Liver (tissue), 3 donors: ENCODE measurements around the gene KERA.

Source experiments
- ATF3 ChIP-seq: IDR thresholded peaks from 2 replicates; pipeline ENCODE4 v1.6.1; 2016; ENCODE audit warnings: antibody characterized with exemption
- CTCF ChIP-seq: fragments of 150-350 bp; IDR thresholded peaks from 2 replicates; pipeline ENCODE4 v1.5.1; 2017; ENCODE audit warnings: improper control_type of control experiment, low read depth, low read length; ENCODE audit not compliant: missing input control
- GABPA ChIP-seq, 2 donors: IDR thresholded peaks in 1 of 2; conservative IDR thresholded peaks in 1 of 2; 2 replicates each; pipeline ENCODE4 v1.6.1; 2016; ENCODE audit warnings: antibody characterized with exemption in 2 of 2, mild to moderate bottlenecking in 1 of 2, moderate library complexity in 1 of 2
- JUND ChIP-seq, 2 donors: IDR thresholded peaks; 2 replicates each; pipeline ENCODE4 v1.6.1; 2016; ENCODE audit warnings: antibody characterized with exemption in 2 of 2
- MAX ChIP-seq: IDR thresholded peaks from 2 replicates; pipeline ENCODE4 v1.6.1; 2016; ENCODE audit warnings: antibody characterized with exemption
- RAD21 ChIP-seq, 2 donors: IDR thresholded peaks; 2 replicates each; pipeline ENCODE4 v1.6.1; 2016; ENCODE audit warnings: antibody characterized with exemption in 2 of 2, mild to moderate bottlenecking in 2 of 2
- REST ChIP-seq: IDR thresholded peaks from 2 replicates; pipeline ENCODE4 v1.6.1; 2016; ENCODE audit warnings: antibody characterized with exemption, mild to moderate bottlenecking
- RXRA ChIP-seq, 2 donors: IDR thresholded peaks; 2 replicates each; pipeline ENCODE4 v1.6.1; 2017 to 2018; ENCODE audit warnings: antibody characterized with exemption in 2 of 2, mild to moderate bottlenecking in 1 of 2
- SP1 ChIP-seq: IDR thresholded peaks from 2 replicates; pipeline ENCODE4 v1.6.1; 2018; ENCODE audit warnings: antibody characterized with exemption, mild to moderate bottlenecking
- donor health status: healthy.
- donor health status: healthy.

GRCh38 chr12:91017043-91017442 is 40.8 kb downstream of the KERA start:
- TF ChIP-seq JUND (IDR thresholded peaks at IDR 0.05): no peak
- TF ChIP-seq CTCF: no peak
- TF ChIP-seq RAD21 (IDR thresholded peaks at IDR 0.05): no peak
- no peak for TF ChIP-seq RXRA (IDR thresholded peaks at IDR 0.05)
- no peak for TF ChIP-seq MAX
- no peak for TF ChIP-seq SP1
- no peak for TF ChIP-seq GABPA (IDR thresholded peaks at IDR 0.05 in 1 of 2, conservative IDR thresholded peaks at IDR 0.05 in 1 of 2)
- TF ChIP-seq REST: no peak
- no peak for TF ChIP-seq ATF3
